Hepatocyte (in vitro differentiated cells): ENCODE measurements around the gene CNST. TPM values are rescaled to one million over a fixed set of nuclear protein-coding genes. Genes with fewer than 3 reads are reported as not detected.
A peak's percentile ranks its signal among the peaks of the same experiment; 100 is the strongest.
"Not testable (repeated sequence)": the region's sequence is repeated elsewhere in the genome, so short reads cannot be mapped to it uniquely, and the experiment has no call there.

Experiments
- DNase-seq: peaks from one replicate; pipeline ENCODE4 v3.0.0-alpha.2; 2016; ENCODE audit warnings: low spot score
- H2AFZ ChIP-seq: fragments of 200-600 bp; sonication (generic); 2 replicates; pipeline ENCODE4 v1.6.0; 2016; ENCODE audit warnings: antibody characterized with exemption, mild to moderate bottlenecking
- H3K27ac ChIP-seq: fragments of 200-600 bp; sonication (generic); 2 replicates; pipeline ENCODE4 v1.5.1; 2016; ENCODE audit warnings: mild to moderate bottlenecking
- H3K27me3 ChIP-seq: fragments of 200-600 bp; sonication (generic); 2 replicates; pipeline ENCODE4 v1.6.1; 2016
- H3K36me3 ChIP-seq: fragments of 200-600 bp; sonication (generic); replicated peaks from 2 replicates; pipeline ENCODE4 v1.5.1; 2016; ENCODE audit warnings: low read depth; ENCODE audit not compliant: insufficient read depth
- H3K4me1 ChIP-seq: fragments of 200-600 bp; sonication (generic); 2 replicates; pipeline ENCODE4 v1.5.1; 2016; ENCODE audit warnings: mild to moderate bottlenecking, moderate library complexity; ENCODE audit not compliant: insufficient read depth
- H3K4me2 ChIP-seq: fragments of 200-600 bp; sonication (generic); 2 replicates; pipeline ENCODE4 v1.6.0; 2016
- H3K4me3 ChIP-seq: fragments of 200-600 bp; sonication (generic); 2 replicates; pipeline ENCODE4 v1.5.1; 2016; ENCODE audit warnings: mild to moderate bottlenecking
- H3K79me2 ChIP-seq: fragments of 200-600 bp; sonication (generic); 2 replicates; pipeline ENCODE4 v1.6.0; 2017; ENCODE audit warnings: mild to moderate bottlenecking
- H3K9me2 ChIP-seq: fragments of 200-600 bp; sonication (generic); replicated peaks from 2 replicates; pipeline ENCODE4 v1.6.0; 2017; ENCODE audit warnings: mild to moderate bottlenecking; ENCODE audit not compliant: insufficient read depth
- H3K9me3 ChIP-seq: fragments of 200-600 bp; sonication (generic); 2 replicates; pipeline ENCODE4 v1.5.1; 2016; ENCODE audit warnings: low read depth, mild to moderate bottlenecking
- H4K20me1 ChIP-seq: fragments of 200-600 bp; sonication (generic); 2 replicates; pipeline ENCODE4 v1.6.0; 2016; ENCODE audit warnings: mild to moderate bottlenecking; ENCODE audit not compliant: insufficient read depth, poor library complexity, severe bottlenecking
- EZH2 ChIP-seq: fragments of 200-600 bp; sonication (generic); IDR thresholded peaks from 2 replicates; pipeline ENCODE4 v1.6.1; 2016; ENCODE audit warnings: antibody characterized with exemption, mild to moderate bottlenecking, borderline replicate concordance
- EZH2phosphoT487 ChIP-seq: fragments of 200-600 bp; sonication (generic); IDR thresholded peaks from one replicate; pipeline ENCODE4 v1.6.1; 2018; ENCODE audit warnings: antibody characterized with exemption, mild to moderate bottlenecking, low read depth, moderate library complexity; ENCODE audit not compliant: unreplicated experiment, severe bottlenecking
- WGBS: methylation state at CpG from one replicate; pipeline ENCODE4 v1.1.6; 2016; ENCODE audit warnings: low lambda C conversion rate; ENCODE audit errors: missing lambda C conversion rate; 5-methylcytosine and 5-hydroxymethylcytosine counted together
- polyA plus RNA-seq: library from polyadenylated mRNA; unstranded; fragments of >200 nt; fragmentation: Nextera tagmentation; extraction: Ambion mirVana; gene quantifications from 2 replicates; pipeline ENCODE4 v1.2.1, GENCODE V29; 2016
- total RNA-seq: library from RNA; depleted of rRNA; stranded (reverse); fragments of >200 nt; gene quantifications from 2 replicates; pipeline ENCODE4 v1.2.3, GENCODE V29; 2014
- TF ChIP-seq, protein P1 (sequence below): fragments of 200-600 bp; sonication (generic); IDR thresholded peaks from 2 replicates; pipeline ENCODE4 v1.5.1; 2016; ENCODE audit warnings: antibody characterized with exemption, mild to moderate bottlenecking; ENCODE audit not compliant: poor library complexity

Gene CNST
- total and polyA plus RNA-seq, 2 experiments from 2014 or later, result 7.1 to 16.4 TPM

DNA sequence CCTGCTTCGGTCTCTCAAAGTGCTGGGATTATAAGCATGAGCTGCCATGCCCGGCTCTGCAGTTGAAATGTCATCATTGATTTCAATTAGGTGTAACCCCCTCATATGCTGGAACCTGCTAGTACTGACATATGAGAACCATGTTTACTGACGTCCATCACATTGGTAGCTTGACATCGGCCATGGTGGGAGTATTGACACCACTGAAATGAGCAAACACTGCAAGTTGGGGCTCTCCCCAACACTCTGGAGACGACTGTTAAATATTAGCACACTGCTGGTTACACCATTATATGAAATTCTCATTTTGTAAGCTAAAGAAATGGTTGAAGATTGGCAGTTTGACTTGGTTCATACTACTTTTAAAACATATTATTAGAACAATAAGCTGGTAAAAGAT is 63.7 kb downstream of the CNST start:
- 82% methylated on average over 5 of the region's 5 CpGs for WGBS
- no peak overlapping the region for H3K4me2 ChIP-seq
- no peak for DNase-seq
- H3K27ac ChIP-seq, result no peak overlapping the region
- no peaks in the 10 kb centered on the region for H3K36me3 ChIP-seq
- H3K4me3 ChIP-seq, result no peak overlapping the region
- no peaks in the 10 kb centered on the region for H3K9me3 ChIP-seq
- H3K79me2 ChIP-seq, result peaks cover 3% of the 10 kb centered on the region
- no peaks in the 10 kb centered on the region for H4K20me1 ChIP-seq
- no peaks in the 10 kb centered on the region for H3K27me3 ChIP-seq
- H2AFZ ChIP-seq, result no peak overlapping the region
- TF ChIP-seq, protein P1, sequence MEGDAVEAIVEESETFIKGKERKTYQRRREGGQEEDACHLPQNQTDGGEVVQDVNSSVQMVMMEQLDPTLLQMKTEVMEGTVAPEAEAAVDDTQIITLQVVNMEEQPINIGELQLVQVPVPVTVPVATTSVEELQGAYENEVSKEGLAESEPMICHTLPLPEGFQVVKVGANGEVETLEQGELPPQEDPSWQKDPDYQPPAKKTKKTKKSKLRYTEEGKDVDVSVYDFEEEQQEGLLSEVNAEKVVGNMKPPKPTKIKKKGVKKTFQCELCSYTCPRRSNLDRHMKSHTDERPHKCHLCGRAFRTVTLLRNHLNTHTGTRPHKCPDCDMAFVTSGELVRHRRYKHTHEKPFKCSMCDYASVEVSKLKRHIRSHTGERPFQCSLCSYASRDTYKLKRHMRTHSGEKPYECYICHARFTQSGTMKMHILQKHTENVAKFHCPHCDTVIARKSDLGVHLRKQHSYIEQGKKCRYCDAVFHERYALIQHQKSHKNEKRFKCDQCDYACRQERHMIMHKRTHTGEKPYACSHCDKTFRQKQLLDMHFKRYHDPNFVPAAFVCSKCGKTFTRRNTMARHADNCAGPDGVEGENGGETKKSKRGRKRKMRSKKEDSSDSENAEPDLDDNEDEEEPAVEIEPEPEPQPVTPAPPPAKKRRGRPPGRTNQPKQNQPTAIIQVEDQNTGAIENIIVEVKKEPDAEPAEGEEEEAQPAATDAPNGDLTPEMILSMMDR, result no peak
- no peak for TF ChIP-seq EZH2phosphoT487
- TF ChIP-seq EZH2, result no peak
- H3K9me2 ChIP-seq, result no peaks in the 10 kb centered on the region
- no peaks in the 10 kb centered on the region for H3K4me1 ChIP-seq

DNA sequence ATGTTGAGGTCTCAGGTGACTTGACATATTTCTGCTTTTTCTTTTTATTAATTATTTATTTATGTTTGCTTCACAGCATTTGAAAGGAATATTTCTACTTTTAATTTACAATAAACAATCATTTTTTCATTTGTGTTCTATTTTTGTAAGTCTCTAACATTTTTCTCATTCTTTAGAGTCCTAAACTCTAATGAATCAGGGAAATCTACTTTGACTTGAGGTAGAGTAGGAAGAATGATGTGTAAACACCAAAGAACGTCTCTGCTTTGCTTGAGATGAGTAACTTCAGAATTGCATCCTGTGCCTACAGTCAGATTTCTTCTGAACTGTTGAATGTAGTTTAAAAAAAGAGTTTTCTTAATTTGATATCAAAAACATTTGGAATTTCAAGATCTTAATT is 65.2 kb downstream of the CNST start:
- H3K4me1 ChIP-seq, result no peaks in the 10 kb centered on the region
- no peak for DNase-seq
- no peaks in the 10 kb centered on the region for H3K9me2 ChIP-seq
- H3K79me2 ChIP-seq, result peaks cover 3% of the 10 kb centered on the region
- H3K4me2 ChIP-seq, result no peak overlapping the region
- no peak overlapping the region for H3K27ac ChIP-seq
- H4K20me1 ChIP-seq, result no peaks in the 10 kb centered on the region
- H3K27me3 ChIP-seq, result no peaks in the 10 kb centered on the region
- H2AFZ ChIP-seq, result no peak overlapping the region
- no peaks in the 10 kb centered on the region for H3K9me3 ChIP-seq
- TF ChIP-seq, protein P1, result no peak
- no peak for TF ChIP-seq EZH2
- no peak for TF ChIP-seq EZH2phosphoT487
- H3K36me3 ChIP-seq, result no peaks in the 10 kb centered on the region
- WGBS, result 55% methylated on average over 1 of the region's 1 CpG
- H3K4me3 ChIP-seq, result no peak overlapping the region

DNA sequence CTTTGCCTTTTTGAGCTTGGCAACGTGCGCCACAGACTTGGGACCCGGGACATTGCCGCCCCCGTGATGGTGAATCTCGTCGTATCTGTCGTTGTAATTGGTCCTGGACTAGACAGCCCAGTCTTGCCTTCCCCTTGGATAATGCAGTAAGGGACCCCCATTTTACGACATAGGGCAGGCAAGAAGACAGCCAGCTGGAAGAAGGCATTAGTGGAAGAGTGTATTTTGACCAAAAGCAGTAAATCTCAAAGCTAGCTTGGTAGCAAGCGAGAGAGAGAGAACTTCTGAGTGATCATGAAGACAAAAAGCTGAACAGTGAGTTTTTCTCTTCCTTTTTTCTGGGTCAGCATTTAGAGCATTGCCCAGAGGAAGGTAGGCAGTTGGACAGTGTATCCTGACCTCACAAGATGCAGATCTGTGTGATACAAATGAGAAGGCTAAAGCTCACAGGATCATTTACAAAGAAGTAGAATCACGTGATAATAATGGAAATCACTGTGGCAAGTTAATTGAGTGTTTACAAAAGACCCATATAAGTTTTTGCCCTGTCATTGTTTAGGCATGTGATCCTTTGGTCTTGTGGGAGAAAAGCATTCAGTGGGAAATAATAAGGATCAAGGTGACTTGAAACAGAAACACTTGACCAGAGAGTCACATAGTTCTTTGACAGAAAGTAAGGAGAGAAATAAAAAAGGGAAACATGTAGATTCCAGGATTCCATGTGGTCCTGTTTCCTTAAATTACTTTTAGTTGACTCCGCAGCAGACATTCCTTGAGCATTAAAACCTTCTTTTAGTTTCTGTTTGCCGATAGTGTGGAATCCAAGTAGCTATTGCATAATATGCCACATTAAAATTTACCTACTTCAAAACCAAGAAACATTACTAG is 66.3 kb downstream of the CNST start:
- Histone ChIP-seq H3K79me2 (peaks cover 3% of the 10 kb centered on the region), H3K36me3 (no peaks in the 10 kb centered on the region), H3K4me1 (no peaks in the 10 kb centered on the region), H2AFZ (no peak overlapping the region), H3K9me3 (no peaks in the 10 kb centered on the region), H3K27ac (peak overlapping the region; percentile 79), H3K4me3 (no peak overlapping the region), H3K4me2 (peak overlapping the region; percentile 38), H4K20me1 (no peaks in the 10 kb centered on the region), H3K9me2 (no peaks in the 10 kb centered on the region), H3K27me3 (no peaks in the 10 kb centered on the region)
- peak; percentile 11 for DNase-seq
- TF ChIP-seq EZH2 (no peak), EZH2phosphoT487 (no peak)
- TF ChIP-seq, protein P1, result no peak
- WGBS, result 87% methylated on average over 13 of the region's 13 CpGs

DNA sequence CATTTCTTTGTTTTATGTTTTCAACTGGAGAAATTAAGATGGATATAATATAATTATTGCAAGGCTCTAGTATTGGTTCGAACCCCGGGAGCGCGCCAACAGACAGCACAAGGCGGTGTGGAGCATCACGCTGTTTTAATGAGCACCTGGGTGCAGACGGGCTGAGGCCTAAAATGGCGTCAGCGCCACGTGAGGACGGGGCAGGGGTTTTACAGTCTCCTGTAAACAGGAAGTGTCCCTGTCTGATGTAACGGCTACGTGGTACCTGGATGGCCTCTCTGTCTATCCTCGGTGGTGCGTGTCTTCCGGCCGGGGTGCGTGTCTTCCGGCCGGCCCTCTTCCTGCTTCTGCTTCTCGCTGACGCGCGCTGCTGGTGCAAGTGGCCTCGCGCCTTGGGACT is 68.4 kb downstream of the CNST start:
- not testable (repeated sequence) for H3K4me1 ChIP-seq, H3K79me2 ChIP-seq, H3K4me3 ChIP-seq, H4K20me1 ChIP-seq, H3K9me3 ChIP-seq, H3K9me2 ChIP-seq, H3K27ac ChIP-seq, H2AFZ ChIP-seq, H3K4me2 ChIP-seq, H3K36me3 ChIP-seq, H3K27me3 ChIP-seq, DNase-seq
- 96% methylated on average over 16 of the region's 26 CpGs for WGBS
